ENCODE measurements around the gene MAN1A1.
A peak's percentile ranks its signal among the peaks of the same experiment; 100 is the strongest.

MAN1A1 gene

GRCh38 chr6:119349361-119350201 is at the start of gene MAN1A1:
Gene MAN1A1, minus strand, starts transcription at chr6:119349761. Its CDS starts 696 bp downstream, at chr6:119349065.
- TF ChIP-seq CTCF (IDR thresholded peaks at IDR 0.05; ENCODE audit: unreplicated experiment in 3 of 3): no peak
- peak within 1 kb of the TSS; percentile 92 to 93 (median 92) for H3K4me3 Mint-ChIP-seq
- H3K27me3 Mint-ChIP-seq (ENCODE audit: low read depth): peaks cover 30% of the 10 kb centered on the region
- peaks cover 21% of the 10 kb centered on the region for H3K4me1 Mint-ChIP-seq
- H3K36me3 Mint-ChIP-seq (ENCODE audit: low read depth): peaks cover 15% of the 10 kb centered on the region
- H3K27ac Mint-ChIP-seq: peak within 1 kb of the TSS; percentile 67 to 86 (median 69)
- H3K9me3 Mint-ChIP-seq: no peaks in the 10 kb centered on the region

- Mint-ChIP-seq H3K36me3 (ENCODE audit: low read depth) (no peaks in the 10 kb centered on the region), H3K27ac (no peak overlapping the region), H3K27me3 (ENCODE audit: low read depth) (no peaks in the 10 kb centered on the region), H3K4me1 (no peaks in the 10 kb centered on the region), H3K9me3 (peaks cover 7% of the 10 kb centered on the region), H3K4me3 (no peak overlapping the region)
- no peak for TF ChIP-seq CTCF (IDR thresholded peaks at IDR 0.05; ENCODE audit: unreplicated experiment in 3 of 3)
Observed at GRCh38 chr6:119395192-119395591, 45.6 kb upstream of the MAN1A1 start.

- Mint-ChIP-seq H3K36me3 (ENCODE audit: low read depth) (no peaks in the 10 kb centered on the region), H3K4me3 (no peak overlapping the region), H3K27ac (no peak overlapping the region), H3K4me1 (no peaks in the 10 kb centered on the region), H3K27me3 (ENCODE audit: low read depth) (no peaks in the 10 kb centered on the region), H3K9me3 (no peaks in the 10 kb centered on the region)
- no peak for TF ChIP-seq CTCF (IDR thresholded peaks at IDR 0.05; ENCODE audit: unreplicated experiment in 3 of 3)
Observed at GRCh38 chr6:119390247-119390793, 40.8 kb upstream of the MAN1A1 start.

- no peak for TF ChIP-seq CTCF (IDR thresholded peaks at IDR 0.05; ENCODE audit: unreplicated experiment in 3 of 3)
- no peaks in the 10 kb centered on the region for H3K36me3 Mint-ChIP-seq (ENCODE audit: low read depth)
- peaks cover 4% of the 10 kb centered on the region for H3K9me3 Mint-ChIP-seq
- H3K4me3 Mint-ChIP-seq: no peak overlapping the region
- H3K27me3 Mint-ChIP-seq (ENCODE audit: low read depth): no peaks in the 10 kb centered on the region
- no peaks in the 10 kb centered on the region for H3K4me1 Mint-ChIP-seq
- no peak overlapping the region for H3K27ac Mint-ChIP-seq
Observed at GRCh38 chr6:119385994-119386393, 36.4 kb upstream of the MAN1A1 start.

- no peaks in the 10 kb centered on the region for H3K4me1 Mint-ChIP-seq
- H3K9me3 Mint-ChIP-seq: peaks cover 8% of the 10 kb centered on the region
- no peaks in the 10 kb centered on the region for H3K27me3 Mint-ChIP-seq (ENCODE audit: low read depth)
- no peak overlapping the region for H3K27ac Mint-ChIP-seq
- H3K36me3 Mint-ChIP-seq (ENCODE audit: low read depth): no peaks in the 10 kb centered on the region
- TF ChIP-seq CTCF (IDR thresholded peaks at IDR 0.05; ENCODE audit: unreplicated experiment in 3 of 3): no peak
- H3K4me3 Mint-ChIP-seq: no peak overlapping the region
Observed at GRCh38 chr6:119384444-119384843, 34.9 kb upstream of the MAN1A1 start.
